SK-N-SH (cell line): Measurements from ENCODE around the gene C8A. TPM values are rescaled to one million over a fixed set of nuclear protein-coding genes. Genes with fewer than 3 reads are reported as not detected.

ENCODE experiments used
- CTCF ChIA-PET: fragments of 300-600, 350-600 bp; formaldehyde crosslinking; extraction: SDS; loops from one replicate; lab custom pipeline; 2021; lab: Yijun Ruan, JAX
- POLR2A ChIA-PET: fragments of 350-600 bp; sonication (Branson Sonifier 250); formaldehyde crosslinking; extraction: SDS; loops from one replicate; lab custom pipeline; 2020; ENCODE audit warnings: antibody characterized with exemption, inconsistent platforms; lab: Yijun Ruan, JAX
- DNase-seq: peaks from one replicate; pipeline ENCODE4 v3.0.0; 2012
- H2AFZ ChIP-seq: fragments of 200-600 bp; sonication (generic); 2 replicates; pipeline ENCODE4 v1.8.1; 2016; ENCODE audit warnings: antibody characterized with exemption, mild to moderate bottlenecking, low read depth
- H3F3A ChIP-seq: fragments of 200-600 bp; sonication (generic); replicated peaks from 2 replicates; pipeline ENCODE3; 2016; ENCODE audit warnings: antibody characterized with exemption, mild to moderate bottlenecking; ENCODE audit not compliant: insufficient read depth
- H3K27ac ChIP-seq, 2 experiments: fragments of 200-500 bp in 1 of 2; fragments of 200-600 bp in 1 of 2; sonication (Bioruptor generic) in 1 of 2; sonication (generic), shearing (Covaris generic) in 1 of 2; 2 replicates each; pipeline versions ENCODE4 v1.5.1 to v1.6.1; 2014 to 2016; ENCODE audit warnings: low read depth in 2 of 2, inconsistent platforms in 1 of 2, low read length in 1 of 2, mild to moderate bottlenecking in 1 of 2, mixed read lengths in 1 of 2
- H3K27me3 ChIP-seq: fragments of 200-600 bp; sonication (generic), shearing (Covaris generic); 2 replicates; pipeline ENCODE4 v1.6.1; 2016; ENCODE audit warnings: mixed run types; ENCODE audit not compliant: insufficient read depth
- H3K36me3 ChIP-seq, 2 experiments: fragments of 200-500 bp in 1 of 2; fragments of 200-600 bp in 1 of 2; sonication (Bioruptor generic) in 1 of 2; sonication (generic) in 1 of 2; replicated peaks in 1 of 2; 2 replicates each; pipeline versions ENCODE3 to v1.5.1; 2014 to 2016; ENCODE audit warnings: low read length in 1 of 2, mild to moderate bottlenecking in 1 of 2; ENCODE audit not compliant: insufficient read depth in 2 of 2, control insufficient read depth in 1 of 2
- H3K4me1 ChIP-seq, 2 experiments: fragments of 200-500 bp in 1 of 2; fragments of 200-600 bp in 1 of 2; sonication (Bioruptor generic) in 1 of 2; sonication (generic), shearing (Covaris generic) in 1 of 2; 2 replicates each; pipeline versions ENCODE4 v1.5.1 to v1.6.1; 2014 to 2016; ENCODE audit warnings: low read depth in 1 of 2, low read length in 1 of 2, mixed run types in 1 of 2; ENCODE audit not compliant: insufficient read depth in 2 of 2, control insufficient read depth in 1 of 2
- H3K4me2 ChIP-seq: fragments of 200-600 bp; sonication (generic), shearing (Covaris generic); 2 replicates; pipeline ENCODE4 v1.6.1; 2017; ENCODE audit warnings: mixed run types
- H3K4me3 ChIP-seq, 2 experiments: fragments of 200-500 bp in 1 of 2; fragments of 200-600 bp in 1 of 2; sonication (Bioruptor generic) in 1 of 2; sonication (generic), shearing (Covaris generic) in 1 of 2; 2 replicates each; pipeline versions ENCODE4 v1.5.1 to v1.8.1; 2014 to 2016; ENCODE audit warnings: low read depth in 2 of 2, inconsistent platforms in 1 of 2, low read length in 1 of 2, mild to moderate bottlenecking in 1 of 2, mixed read lengths in 1 of 2, moderate library complexity in 1 of 2
- H3K79me2 ChIP-seq: fragments of 200-600 bp; sonication (generic); 2 replicates; pipeline ENCODE4 v1.8.1; 2017; ENCODE audit warnings: mild to moderate bottlenecking; ENCODE audit not compliant: insufficient read depth
- H3K9ac ChIP-seq: fragments of 200-600 bp; sonication (generic); 2 replicates; pipeline ENCODE4 v1.6.1; 2017; ENCODE audit warnings: mixed run types
- H3K9me2 ChIP-seq: fragments of 200-600 bp; sonication (generic); 2 replicates; pipeline ENCODE4 v1.6.1; 2017; ENCODE audit warnings: mixed run types
- H3K9me3 ChIP-seq: fragments of 200-600 bp; sonication (generic); 2 replicates; pipeline ENCODE4 v1.6.1; 2017; ENCODE audit warnings: mixed run types, mild to moderate bottlenecking, moderate library complexity
- H4K20me1 ChIP-seq: fragments of 200-600 bp; sonication (generic); 2 replicates; pipeline ENCODE4 v1.6.1; 2017; ENCODE audit warnings: mild to moderate bottlenecking, mixed run types; ENCODE audit not compliant: insufficient read depth
- EZH2phosphoT487 ChIP-seq: fragments of 200-600 bp; sonication (generic); IDR thresholded peaks from 2 replicates; pipeline ENCODE4 v1.6.1; 2017; ENCODE audit warnings: low read depth, mixed run types, mild to moderate bottlenecking, antibody characterized with exemption, moderate library complexity, borderline replicate concordance
- GABPA ChIP-seq: IDR thresholded peaks from 2 replicates; pipeline ENCODE4 v1.4.0; 2012; ENCODE audit warnings: low read depth, mild to moderate bottlenecking
- JUND ChIP-seq: IDR thresholded peaks from 2 replicates; pipeline ENCODE4 v1.4.0; 2012
- MEF2A ChIP-seq: IDR thresholded peaks from 2 replicates; pipeline ENCODE4 v1.4.0; 2012; ENCODE audit warnings: low read depth, borderline replicate concordance
- MXI1 ChIP-seq: IDR thresholded peaks from 2 replicates; pipeline ENCODE4 v1.6.1; 2012; ENCODE audit warnings: mild to moderate bottlenecking, low read depth, low read length, improper control_type of control experiment
- NFIC ChIP-seq: IDR thresholded peaks from 2 replicates; pipeline ENCODE4 v1.4.0; 2012; ENCODE audit warnings: borderline replicate concordance
- PBX3 ChIP-seq: IDR thresholded peaks from 2 replicates; pipeline ENCODE4; 2012
- RAD21 ChIP-seq: IDR thresholded peaks from 2 replicates; pipeline ENCODE4 v1.6.1; 2012; ENCODE audit warnings: mild to moderate bottlenecking, low read length
- RCOR1 ChIP-seq: fragments of 150-350 bp; IDR thresholded peaks from 2 replicates; pipeline ENCODE4 v1.6.1; 2017; ENCODE audit warnings: antibody characterized with exemption, low read length
- REST ChIP-seq: IDR thresholded peaks from 2 replicates; pipeline ENCODE4 v1.6.1; 2012; ENCODE audit warnings: mild to moderate bottlenecking, low read depth, low read length, moderate library complexity
- TAF1 ChIP-seq: IDR thresholded peaks from 2 replicates; pipeline ENCODE4 v1.6.1; 2012; ENCODE audit warnings: low read depth, mild to moderate bottlenecking, low read length, moderate library complexity, borderline replicate concordance
- TCF12 ChIP-seq: IDR thresholded peaks from 2 replicates; pipeline ENCODE4 v1.4.0; 2012
- USF1 ChIP-seq: IDR thresholded peaks from 2 replicates; pipeline ENCODE4 v1.4.0; 2012; ENCODE audit warnings: low read depth, borderline replicate concordance
- YY1 ChIP-seq: IDR thresholded peaks from 2 replicates; pipeline ENCODE4 v1.4.0; 2012; ENCODE audit warnings: low read depth, mild to moderate bottlenecking
- ZBTB33 ChIP-seq: IDR thresholded peaks from 2 replicates; pipeline ENCODE4 v1.4.0; 2012; ENCODE audit warnings: low read depth, borderline replicate concordance
- WGBS: methylation state at CpG from one replicate; pipeline ENCODE4 v1.1.6; 2017; ENCODE audit warnings: low lambda C conversion rate; 5-methylcytosine and 5-hydroxymethylcytosine counted together
- polyA plus RNA-seq, 3 experiments: library from polyadenylated mRNA; depleted of rRNA; stranded (reverse); fragments of >200 nt; gene quantifications; 2 replicates each; pipeline ENCODE4 v1.2.3, GENCODE V29; 2012
- TF ChIP-seq, protein P1 (sequence below): fragments of 200-600 bp; sonication (generic); IDR thresholded peaks from 2 replicates; pipeline ENCODE4 v1.6.1; 2017; ENCODE audit warnings: antibody characterized with exemption, mild to moderate bottlenecking, moderate library complexity

Gene C8A
- polyA plus RNA-seq, 1 of the 3 experiments (the other 2 are of a cell fraction): not detected

DNA sequence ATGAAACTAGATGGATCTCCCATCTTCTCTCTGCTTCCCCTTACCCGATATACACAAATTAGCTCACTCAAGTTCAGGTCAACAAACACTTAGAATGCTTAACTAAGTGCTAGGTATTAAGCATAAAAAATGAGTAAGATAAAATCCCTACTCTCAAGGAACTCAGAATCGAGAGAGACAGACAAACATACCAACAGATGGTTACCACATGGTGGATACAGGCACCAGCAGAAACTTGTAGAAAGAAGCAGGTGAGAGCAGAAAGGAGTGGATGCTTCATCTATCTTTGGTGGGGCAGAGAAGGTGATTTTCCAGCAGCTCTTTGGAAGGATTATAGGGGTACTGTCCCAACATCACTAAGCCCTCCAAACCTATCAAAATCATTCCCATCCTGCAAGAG, 79.0 kb downstream of the C8A start (continued):
- TF ChIP-seq PBX3 (no peak), ZBTB33 (no peak), RCOR1 (no peak), YY1 (no peak), JUND (no peak), NFIC (no peak), REST (no peak)

- Histone ChIP-seq H3K4me1 (no peaks in the 10 kb centered on the region; a peak in 1 of 4 replicates), H3K4me2 (no peak overlapping the region), H3K27me3 (no peaks in the 10 kb centered on the region), H3K9me2 (no peaks in the 10 kb centered on the region), H3K36me3 (no peaks in the 10 kb centered on the region), H2AFZ (no peak overlapping the region), H3K9ac (no peak overlapping the region), H4K20me1 (no peaks in the 10 kb centered on the region), H3F3A (no peaks in the 10 kb centered on the region), H3K4me3 (no peak overlapping the region), H3K27ac (no peak overlapping the region), H3K79me2 (no peaks in the 10 kb centered on the region), H3K9me3 (no peaks in the 10 kb centered on the region)
- DNase-seq: no peak
- POLR2A ChIA-PET: no interaction called here
- WGBS: 13% methylated on average over 1 of the region's 1 CpG
- CTCF ChIA-PET: no interaction called here
- TF ChIP-seq GABPA (no peak), PBX3 (no peak), USF1 (no peak), TCF12 (no peak), REST (no peak), TAF1 (no peak), MXI1 (no peak), RAD21 (no peak), MEF2A (no peak), EZH2phosphoT487 (no peak)
- TF ChIP-seq, protein P1, sequence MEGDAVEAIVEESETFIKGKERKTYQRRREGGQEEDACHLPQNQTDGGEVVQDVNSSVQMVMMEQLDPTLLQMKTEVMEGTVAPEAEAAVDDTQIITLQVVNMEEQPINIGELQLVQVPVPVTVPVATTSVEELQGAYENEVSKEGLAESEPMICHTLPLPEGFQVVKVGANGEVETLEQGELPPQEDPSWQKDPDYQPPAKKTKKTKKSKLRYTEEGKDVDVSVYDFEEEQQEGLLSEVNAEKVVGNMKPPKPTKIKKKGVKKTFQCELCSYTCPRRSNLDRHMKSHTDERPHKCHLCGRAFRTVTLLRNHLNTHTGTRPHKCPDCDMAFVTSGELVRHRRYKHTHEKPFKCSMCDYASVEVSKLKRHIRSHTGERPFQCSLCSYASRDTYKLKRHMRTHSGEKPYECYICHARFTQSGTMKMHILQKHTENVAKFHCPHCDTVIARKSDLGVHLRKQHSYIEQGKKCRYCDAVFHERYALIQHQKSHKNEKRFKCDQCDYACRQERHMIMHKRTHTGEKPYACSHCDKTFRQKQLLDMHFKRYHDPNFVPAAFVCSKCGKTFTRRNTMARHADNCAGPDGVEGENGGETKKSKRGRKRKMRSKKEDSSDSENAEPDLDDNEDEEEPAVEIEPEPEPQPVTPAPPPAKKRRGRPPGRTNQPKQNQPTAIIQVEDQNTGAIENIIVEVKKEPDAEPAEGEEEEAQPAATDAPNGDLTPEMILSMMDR: no peak
Measured at GRCh38 chr1:56934430-56935060, 79.9 kb downstream of the C8A start.
